GM23248 (cell line): ENCODE results near the gene CCDC171.

ENCODE experiments used
- EZH2 ChIP-seq: fragments of 200-600 bp; sonication (generic); IDR thresholded peaks from 2 replicates; pipeline ENCODE4 v1.6.1; 2018; ENCODE audit warnings: antibody characterized with exemption, mild to moderate bottlenecking; ENCODE audit not compliant: insufficient read depth, poor library complexity, severe bottlenecking
- EZH2phosphoT487 ChIP-seq: fragments of 200-600 bp; sonication (generic); IDR thresholded peaks from 2 replicates; pipeline ENCODE4 v1.6.1; 2018; ENCODE audit warnings: antibody characterized with exemption, moderate library complexity, mild to moderate bottlenecking, low read depth; ENCODE audit not compliant: insufficient read depth

GRCh38 chr9:15785584-15785983 is 232.7 kb downstream of the CCDC171 start:
- TF ChIP-seq EZH2, result no peak
- TF ChIP-seq EZH2phosphoT487, result no peak
